ENCODE measurements around the gene SLC25A40.
A peak's percentile ranks its signal among the peaks of the same experiment; 100 is the strongest.
"Not testable (repeated sequence)": the region's sequence is repeated elsewhere in the genome, so short reads cannot be mapped to it uniquely, and the experiment has no call there.

Gene SLC25A40

DNA sequence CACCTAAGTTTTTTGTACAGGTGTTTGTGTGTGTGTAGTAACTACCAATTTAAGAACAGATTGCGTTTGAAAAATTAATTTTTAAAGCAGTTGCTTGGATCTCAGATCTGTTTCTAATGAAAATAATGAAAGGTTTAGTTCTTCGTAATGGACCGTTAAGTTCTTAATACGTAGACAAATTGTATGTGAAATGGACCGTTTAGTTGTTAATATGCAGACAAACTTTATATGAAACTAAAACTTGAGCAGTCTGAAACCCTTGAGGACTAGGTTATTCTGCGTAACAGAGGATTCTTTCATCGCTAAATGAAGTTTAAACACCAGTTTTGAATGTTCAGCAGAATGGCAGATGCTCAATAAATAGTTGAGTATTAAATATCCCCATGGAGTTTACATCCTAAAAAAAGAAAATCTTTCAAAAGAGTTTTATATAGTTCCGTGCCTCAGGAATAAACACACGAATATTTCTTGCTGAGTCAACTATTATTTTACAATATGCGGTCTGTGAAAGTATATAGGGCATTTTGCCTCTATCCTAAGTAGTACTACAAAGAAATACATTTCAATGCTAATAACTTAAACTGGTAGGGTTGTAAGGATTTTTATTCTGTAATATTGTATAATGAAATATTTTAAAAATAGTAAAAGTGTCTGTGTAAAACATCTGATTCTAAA, 1.3 kb upstream of the SLC25A40 start:
- TF ChIP-seq, protein P1, sequence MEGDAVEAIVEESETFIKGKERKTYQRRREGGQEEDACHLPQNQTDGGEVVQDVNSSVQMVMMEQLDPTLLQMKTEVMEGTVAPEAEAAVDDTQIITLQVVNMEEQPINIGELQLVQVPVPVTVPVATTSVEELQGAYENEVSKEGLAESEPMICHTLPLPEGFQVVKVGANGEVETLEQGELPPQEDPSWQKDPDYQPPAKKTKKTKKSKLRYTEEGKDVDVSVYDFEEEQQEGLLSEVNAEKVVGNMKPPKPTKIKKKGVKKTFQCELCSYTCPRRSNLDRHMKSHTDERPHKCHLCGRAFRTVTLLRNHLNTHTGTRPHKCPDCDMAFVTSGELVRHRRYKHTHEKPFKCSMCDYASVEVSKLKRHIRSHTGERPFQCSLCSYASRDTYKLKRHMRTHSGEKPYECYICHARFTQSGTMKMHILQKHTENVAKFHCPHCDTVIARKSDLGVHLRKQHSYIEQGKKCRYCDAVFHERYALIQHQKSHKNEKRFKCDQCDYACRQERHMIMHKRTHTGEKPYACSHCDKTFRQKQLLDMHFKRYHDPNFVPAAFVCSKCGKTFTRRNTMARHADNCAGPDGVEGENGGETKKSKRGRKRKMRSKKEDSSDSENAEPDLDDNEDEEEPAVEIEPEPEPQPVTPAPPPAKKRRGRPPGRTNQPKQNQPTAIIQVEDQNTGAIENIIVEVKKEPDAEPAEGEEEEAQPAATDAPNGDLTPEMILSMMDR (IDR thresholded peaks at IDR 0.05; ENCODE audit: low read length, missing control alignments) = no peak
- DNase-seq (ENCODE audit: low read depth) = no peak
- H3K4me3 ChIP-seq (replicated peaks; ENCODE audit: low read depth, low read length) = peak overlapping the region; percentile 81

DNA sequence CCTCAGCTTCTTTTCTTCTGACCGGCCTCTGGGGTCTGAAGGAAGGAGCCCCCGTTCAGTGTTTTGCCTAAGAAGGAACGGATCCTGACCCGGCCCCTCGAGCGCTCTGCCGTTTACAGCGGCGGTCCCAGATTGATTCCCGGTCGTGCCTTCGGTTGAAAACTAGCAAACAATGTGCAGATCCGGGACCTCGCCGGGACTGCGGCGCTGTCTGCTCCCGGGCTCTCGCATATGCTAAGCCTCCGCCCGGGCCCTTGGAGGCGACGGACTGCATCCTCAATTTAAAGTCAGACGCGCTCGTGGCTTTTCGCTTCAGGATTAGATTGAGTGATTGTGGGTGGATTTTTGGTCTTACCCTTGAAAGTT, 692 bp upstream of the SLC25A40 start:
- peak; percentile 64 for DNase-seq (ENCODE audit: low read depth)
- peak overlapping the region; percentile 81 for H3K4me3 ChIP-seq (replicated peaks; ENCODE audit: low read depth, low read length)
- TF ChIP-seq, protein P1 (IDR thresholded peaks at IDR 0.05; ENCODE audit: low read length, missing control alignments) = no peak

DNA sequence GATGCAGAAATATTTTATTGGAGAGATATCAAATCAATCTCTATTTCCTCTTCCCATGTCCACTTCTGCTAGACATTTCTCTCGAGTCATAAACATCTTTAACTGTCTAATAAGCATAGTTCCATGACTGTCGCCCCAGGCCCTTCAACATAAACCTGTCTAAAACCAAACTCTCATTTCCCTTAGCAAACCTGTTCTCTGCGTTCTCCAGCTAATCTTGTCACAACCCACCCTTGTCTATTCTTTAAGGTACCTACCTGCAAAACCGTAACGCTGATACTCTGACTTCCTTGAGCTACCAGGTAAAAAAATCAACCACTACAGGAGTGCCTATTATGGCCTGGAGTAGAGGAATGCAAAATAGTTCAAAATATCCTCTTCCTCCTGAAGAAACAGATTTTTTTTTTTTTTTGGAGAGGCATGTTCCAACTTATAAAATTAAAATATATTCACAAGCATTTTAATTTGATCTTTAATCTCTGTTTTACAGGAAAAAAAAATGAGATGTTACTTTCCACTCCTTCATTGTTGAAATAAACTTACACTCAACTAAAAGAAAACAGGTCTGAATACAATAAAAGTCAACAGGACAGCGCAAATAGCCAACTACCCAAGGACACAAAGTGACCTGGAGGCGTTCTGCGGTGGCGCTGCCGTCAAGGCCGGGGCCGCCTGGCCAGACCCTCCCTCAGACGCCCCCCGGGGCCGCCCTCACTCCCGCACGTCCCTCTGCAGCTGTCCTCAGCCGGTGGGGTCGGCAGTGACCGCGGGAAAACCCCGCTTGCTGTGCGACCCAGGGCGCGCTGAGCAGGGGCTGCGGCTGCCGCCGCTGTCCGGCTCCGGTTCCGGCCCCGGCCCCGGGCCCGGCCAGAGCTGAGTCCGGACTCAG, 765 bp downstream of the SLC25A40 start:
- no peak for DNase-seq (ENCODE audit: low read depth)
- TF ChIP-seq, protein P1 (IDR thresholded peaks at IDR 0.05; ENCODE audit: low read length, missing control alignments) = no peak
- peak overlapping the region; percentile 81 for H3K4me3 ChIP-seq (replicated peaks; ENCODE audit: low read depth, low read length)

DNA sequence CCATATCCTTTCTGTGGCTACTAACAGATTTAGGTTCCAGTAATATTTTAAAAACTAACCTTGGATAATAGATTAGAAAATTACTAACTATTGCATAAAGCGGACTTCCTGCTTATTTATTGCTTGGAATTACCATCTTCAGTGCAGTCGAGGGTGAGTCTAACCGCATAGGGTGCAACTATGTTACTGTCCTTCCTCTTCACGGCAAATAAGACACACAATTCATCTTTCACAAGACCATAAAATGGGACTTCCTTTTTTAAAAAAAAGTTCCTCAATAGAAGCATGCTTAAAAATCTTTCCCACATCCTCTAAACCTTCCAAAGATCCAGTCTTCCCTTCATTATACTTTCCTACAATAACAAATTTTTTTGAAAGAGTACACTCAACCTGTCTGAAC, 2.1 kb downstream of the SLC25A40 start:
- TF ChIP-seq, protein P1 (IDR thresholded peaks at IDR 0.05; ENCODE audit: low read length, missing control alignments) = no peak
- DNase-seq (ENCODE audit: low read depth) = no peak
- H3K4me3 ChIP-seq (replicated peaks; ENCODE audit: low read depth, low read length) = no peak overlapping the region

DNA sequence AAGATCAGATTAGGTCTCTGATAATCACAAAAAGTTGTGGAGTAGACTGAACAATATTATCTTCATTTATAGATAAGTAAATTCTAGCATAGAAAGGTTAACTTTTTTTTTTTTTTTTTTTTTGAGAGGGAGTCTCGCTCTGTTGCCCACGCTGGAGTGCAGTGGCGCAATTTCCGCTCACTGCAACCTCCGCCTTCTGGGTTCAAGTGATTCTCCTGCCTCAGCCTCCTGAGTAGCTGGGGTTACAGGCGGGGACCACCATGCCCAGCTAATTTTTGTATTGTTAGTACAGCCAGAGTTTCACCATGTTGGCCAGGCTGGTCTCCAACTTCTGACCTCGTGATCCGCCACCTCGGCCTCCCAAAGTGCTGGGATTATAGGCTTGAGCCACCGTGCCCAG, 2.8 kb downstream of the SLC25A40 start:
- not testable (repeated sequence) for DNase-seq (ENCODE audit: low read depth); H3K4me3 ChIP-seq (replicated peaks; ENCODE audit: low read depth, low read length)

DNA sequence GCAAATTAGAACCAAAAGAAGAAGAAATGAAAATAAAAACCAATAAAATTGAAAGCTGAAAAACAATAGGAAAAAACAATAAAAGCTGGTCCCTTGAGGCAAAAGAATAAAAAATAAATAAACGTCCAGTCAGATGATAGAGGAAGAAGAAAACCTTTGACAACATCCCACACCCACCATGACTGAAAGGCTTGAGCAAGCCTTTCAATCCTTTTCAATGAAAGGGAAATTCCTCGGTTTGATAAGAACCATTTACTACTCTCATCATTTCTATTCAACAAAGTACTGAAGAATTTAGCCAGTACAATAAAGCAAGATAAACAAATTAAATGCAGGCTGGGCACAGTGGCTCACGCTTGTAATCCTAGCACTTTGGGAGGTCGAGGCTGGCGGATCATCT, 3.8 kb downstream of the SLC25A40 start:
- TF ChIP-seq, protein P1 (IDR thresholded peaks at IDR 0.05; ENCODE audit: low read length, missing control alignments) = no peak
- no peak overlapping the region for H3K4me3 ChIP-seq (replicated peaks; ENCODE audit: low read depth, low read length)
- no peak for DNase-seq (ENCODE audit: low read depth)

DNA sequence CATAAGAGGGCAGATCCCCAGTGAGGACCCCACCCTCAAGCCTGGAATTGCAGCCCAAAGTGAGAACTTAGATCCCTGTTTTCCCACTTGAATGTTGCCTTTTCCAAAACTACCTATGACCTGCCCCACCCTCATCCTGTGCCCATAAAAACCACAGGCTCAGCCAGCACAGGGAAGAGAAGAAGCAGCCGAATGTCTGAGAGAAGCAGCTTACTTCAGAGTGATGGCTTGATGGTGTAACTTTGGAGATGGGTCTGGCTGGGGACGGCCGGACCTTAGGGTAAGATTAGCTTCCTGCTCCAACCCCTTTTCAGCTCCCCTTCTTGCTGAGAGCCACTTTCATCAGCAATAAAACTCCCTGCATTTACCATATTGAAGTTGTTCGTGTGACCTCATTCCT, 5.7 kb downstream of the SLC25A40 start:
- DNase-seq (ENCODE audit: low read depth) = no peak
- no peak overlapping the region for H3K4me3 ChIP-seq (replicated peaks; ENCODE audit: low read depth, low read length)
- TF ChIP-seq, protein P1 (IDR thresholded peaks at IDR 0.05; ENCODE audit: low read length, missing control alignments) = no peak

DNA sequence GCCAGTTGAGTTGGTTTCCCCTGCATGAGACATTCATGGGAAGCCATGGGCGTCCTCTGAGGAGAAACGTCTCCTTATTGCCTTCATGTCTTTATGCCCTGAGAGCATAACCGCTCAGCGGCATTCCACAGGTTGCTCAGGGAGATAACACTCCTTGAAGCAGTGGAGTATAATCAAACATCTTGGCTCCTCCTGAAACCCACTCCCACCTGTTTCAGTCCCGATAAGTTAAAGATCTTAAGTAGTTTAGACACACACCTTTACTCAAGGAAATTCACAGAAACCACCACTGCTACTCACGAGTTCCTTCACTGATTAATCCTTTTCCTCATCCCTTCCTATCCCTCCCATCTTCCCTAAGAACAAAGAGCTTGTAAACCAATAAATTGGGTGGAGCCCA, 9.6 kb downstream of the SLC25A40 start:
- H3K4me3 ChIP-seq (replicated peaks; ENCODE audit: low read depth, low read length); DNase-seq (ENCODE audit: low read depth): not testable (repeated sequence)

Measured in fibroblast of pulmonary artery (primary cell).